Fibroblast of villous mesenchyme (primary cell): ENCODE results near the gene TTC28. TPM values are rescaled to one million over a fixed set of nuclear protein-coding genes. Genes with fewer than 3 reads are reported as not detected.
"Not testable (repeated sequence)": the region's sequence is repeated elsewhere in the genome, so short reads cannot be mapped to it uniquely, and the experiment has no call there.

ENCODE experiments used
- DNase-seq: peaks from one replicate; pipeline ENCODE4 v3.0.0-alpha.2; 2010; ENCODE audit warnings: low read depth
- H3K4me3 ChIP-seq: 2 replicates; pipeline ENCODE4 v1.5.1; 2011; ENCODE audit warnings: low read depth, mild to moderate bottlenecking, low read length
- total RNA-seq: library from RNA; depleted of rRNA; stranded (reverse); fragments of >200 nt; gene quantifications from 2 replicates; pipeline ENCODE4 v1.2.3, GENCODE V29; 2012
- TF ChIP-seq, protein P1 (sequence below): IDR thresholded peaks from 2 replicates; pipeline ENCODE4 v1.5.1; 2012; ENCODE audit warnings: low read depth, mild to moderate bottlenecking, low read length; ENCODE audit not compliant: insufficient read depth

Gene TTC28
- total RNA-seq, 1 donor, result 23.3 TPM

- H3K4me3 ChIP-seq, result no peak overlapping the region
- TF ChIP-seq, protein P1, sequence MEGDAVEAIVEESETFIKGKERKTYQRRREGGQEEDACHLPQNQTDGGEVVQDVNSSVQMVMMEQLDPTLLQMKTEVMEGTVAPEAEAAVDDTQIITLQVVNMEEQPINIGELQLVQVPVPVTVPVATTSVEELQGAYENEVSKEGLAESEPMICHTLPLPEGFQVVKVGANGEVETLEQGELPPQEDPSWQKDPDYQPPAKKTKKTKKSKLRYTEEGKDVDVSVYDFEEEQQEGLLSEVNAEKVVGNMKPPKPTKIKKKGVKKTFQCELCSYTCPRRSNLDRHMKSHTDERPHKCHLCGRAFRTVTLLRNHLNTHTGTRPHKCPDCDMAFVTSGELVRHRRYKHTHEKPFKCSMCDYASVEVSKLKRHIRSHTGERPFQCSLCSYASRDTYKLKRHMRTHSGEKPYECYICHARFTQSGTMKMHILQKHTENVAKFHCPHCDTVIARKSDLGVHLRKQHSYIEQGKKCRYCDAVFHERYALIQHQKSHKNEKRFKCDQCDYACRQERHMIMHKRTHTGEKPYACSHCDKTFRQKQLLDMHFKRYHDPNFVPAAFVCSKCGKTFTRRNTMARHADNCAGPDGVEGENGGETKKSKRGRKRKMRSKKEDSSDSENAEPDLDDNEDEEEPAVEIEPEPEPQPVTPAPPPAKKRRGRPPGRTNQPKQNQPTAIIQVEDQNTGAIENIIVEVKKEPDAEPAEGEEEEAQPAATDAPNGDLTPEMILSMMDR, result no peak
- no peak for DNase-seq
Measured at GRCh38 chr22:28669387-28669786, 10.3 kb downstream of the TTC28 start.

DNA sequence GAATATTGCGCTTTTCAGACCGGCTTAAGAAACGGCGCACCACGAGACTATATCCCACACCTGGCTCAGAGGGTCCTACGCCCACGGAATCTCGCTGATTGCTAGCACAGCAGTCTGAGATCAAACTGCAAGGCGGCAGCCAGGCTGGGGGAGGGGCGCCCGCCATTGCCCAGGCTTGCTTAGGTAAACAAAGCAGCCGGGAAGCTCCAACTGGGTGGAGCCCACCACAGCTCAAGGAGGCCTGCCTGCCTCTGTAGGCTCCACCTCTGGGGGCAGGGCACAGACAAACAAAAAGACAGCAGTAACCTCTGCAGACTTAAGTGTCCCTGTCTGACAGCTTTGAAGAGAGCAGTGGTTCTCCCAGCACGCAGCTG, 16.1 kb downstream of the TTC28 start:
- not testable (repeated sequence) for DNase-seq, H3K4me3 ChIP-seq

GRCh38 chr22:28658448-28658847, 21.2 kb downstream of the TTC28 start:
- no peak overlapping the region for H3K4me3 ChIP-seq
- TF ChIP-seq, protein P1, result no peak
- no peak for DNase-seq

GRCh38 chr22:28656181-28656580, 23.5 kb downstream of the TTC28 start:
- no peak for DNase-seq
- TF ChIP-seq, protein P1, result no peak
- no peak overlapping the region for H3K4me3 ChIP-seq

- H3K4me3 ChIP-seq, result no peak overlapping the region
- DNase-seq, result no peak
- TF ChIP-seq, protein P1, result no peak
Measured at GRCh38 chr22:28650463-28650862, 29.2 kb downstream of the TTC28 start.

DNA sequence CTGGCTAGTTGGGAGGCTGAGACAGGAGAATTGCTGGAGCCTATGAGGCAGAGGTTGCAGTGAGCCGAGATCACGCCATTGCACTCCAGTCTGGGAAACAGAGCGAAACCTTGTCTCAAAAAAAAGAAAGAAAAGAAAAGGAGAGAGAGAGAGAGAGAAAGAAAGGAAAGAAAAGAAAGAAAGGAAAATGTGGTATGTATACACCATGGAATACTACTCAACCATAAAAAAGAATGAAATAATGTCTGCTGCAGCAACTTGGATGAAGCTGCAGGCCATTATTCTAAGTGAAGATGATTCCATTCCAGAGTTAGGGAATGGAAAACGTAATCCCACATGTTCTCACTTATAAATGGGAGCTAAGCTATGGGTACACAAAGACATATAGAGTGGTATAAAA, 30.8 kb downstream of the TTC28 start:
- no peak for DNase-seq
- TF ChIP-seq, protein P1, result no peak
- no peak overlapping the region for H3K4me3 ChIP-seq

- H3K4me3 ChIP-seq, result no peak overlapping the region
- TF ChIP-seq, protein P1, result no peak
- no peak for DNase-seq
Measured at GRCh38 chr22:28647216-28647615, 32.4 kb downstream of the TTC28 start.
